Loucy (cell line): ENCODE data around the gene CRAT.

Experiments used
- H2AFZ ChIP-seq: fragments of 200-600 bp; sonication (generic); 2 replicates; pipeline ENCODE4 v1.6.0; 2016; ENCODE audit warnings: antibody characterized with exemption, mild to moderate bottlenecking, low read length, moderate library complexity
- H3F3A ChIP-seq: fragments of 200-600 bp; 2 replicates; pipeline ENCODE4 v1.6.0; 2016; ENCODE audit warnings: antibody characterized with exemption, low read depth, mild to moderate bottlenecking
- H3K27me3 ChIP-seq: fragments of 200-600 bp; sonication (generic); 2 replicates; pipeline ENCODE4 v1.6.1; 2014; ENCODE audit warnings: low read length, mild to moderate bottlenecking; ENCODE audit not compliant: insufficient read depth, poor library complexity, severe bottlenecking
- H3K36me3 ChIP-seq: fragments of 200-600 bp; sonication (generic); 2 replicates; pipeline ENCODE4 v1.6.1; 2016; ENCODE audit warnings: low read length; ENCODE audit not compliant: insufficient read depth
- H3K4me1 ChIP-seq: fragments of 200-600 bp; sonication (generic); 2 replicates; pipeline ENCODE4 v1.5.1; 2014; ENCODE audit warnings: low read length, mild to moderate bottlenecking; ENCODE audit not compliant: insufficient read depth, poor library complexity, severe bottlenecking
- H3K4me2 ChIP-seq: fragments of 200-600 bp; sonication (generic); 2 replicates; pipeline ENCODE4 v1.6.0; 2014; ENCODE audit warnings: antibody characterized with exemption, low read length, low read depth, mild to moderate bottlenecking; ENCODE audit not compliant: poor library complexity, severe bottlenecking
- H3K4me3 ChIP-seq: fragments of 200-600 bp; sonication (generic); 2 replicates; pipeline ENCODE4 v1.5.1; 2014; ENCODE audit warnings: low read length, mild to moderate bottlenecking, mixed read lengths; ENCODE audit not compliant: poor library complexity, severe bottlenecking
- H3K79me2 ChIP-seq: fragments of 200-600 bp; sonication (generic); 2 replicates; pipeline ENCODE4 v1.6.1; 2014; ENCODE audit warnings: low read length; ENCODE audit not compliant: insufficient read depth
- H3K9ac ChIP-seq: fragments of 200-600 bp; sonication (generic); 2 replicates; pipeline ENCODE4 v1.6.0; 2014; ENCODE audit warnings: mild to moderate bottlenecking, low read depth, low read length, moderate library complexity; ENCODE audit not compliant: poor library complexity, severe bottlenecking
- H3K9me2 ChIP-seq: fragments of 200-600 bp; sonication (generic); replicated peaks from 2 replicates; pipeline ENCODE4 v1.6.1; 2016; ENCODE audit warnings: low read depth, low read length, mixed read lengths
- H3K9me3 ChIP-seq: fragments of 200-600 bp; sonication (generic); 2 replicates; pipeline ENCODE4 v1.6.1; 2014; ENCODE audit warnings: mild to moderate bottlenecking, antibody characterized with exemption, low read length, low read depth; ENCODE audit not compliant: insufficient read depth
- H4K20me1 ChIP-seq: fragments of 200-600 bp; sonication (generic); 2 replicates; pipeline ENCODE4 v1.6.0; 2014; ENCODE audit warnings: antibody characterized with exemption, low read length, mild to moderate bottlenecking; ENCODE audit not compliant: insufficient read depth, poor library complexity, severe bottlenecking
- EZH2phosphoT487 ChIP-seq: fragments of 200-600 bp; IDR thresholded peaks from 2 replicates; pipeline ENCODE4 v1.6.1; 2018; ENCODE audit warnings: antibody characterized with exemption, mild to moderate bottlenecking, moderate library complexity, borderline replicate concordance
- TF ChIP-seq, protein P1 (sequence below): fragments of 200-600 bp; sonication (generic); conservative IDR thresholded peaks from 2 replicates; pipeline ENCODE4 v1.5.1; 2014; ENCODE audit warnings: mild to moderate bottlenecking, antibody characterized with exemption, low read length

The CRAT gene

DNA sequence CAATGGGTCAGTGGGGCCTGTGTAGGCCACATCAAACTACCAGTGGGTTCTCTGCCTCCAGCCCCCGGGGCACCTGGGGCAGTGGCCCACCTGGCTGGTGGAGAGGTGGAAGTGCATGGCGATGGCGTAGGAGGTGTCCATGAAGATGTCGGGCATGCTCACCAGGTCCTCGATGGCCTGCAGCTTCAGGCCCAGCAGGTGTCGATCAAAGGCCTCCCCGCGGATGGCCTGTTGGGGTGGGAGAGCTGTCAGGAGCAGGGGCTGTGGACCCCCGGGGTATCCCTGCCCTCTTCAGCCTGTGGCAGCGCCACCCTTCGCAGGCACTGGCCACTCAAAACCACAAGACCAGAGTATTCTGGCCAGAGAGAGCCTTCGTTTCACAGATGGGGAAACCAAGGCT lies 14.7 kb downstream of the CRAT start:
- Histone ChIP-seq H3K9me2 (no peaks in the 10 kb centered on the region), H3K79me2 (no peaks in the 10 kb centered on the region), H3K36me3 (no peaks in the 10 kb centered on the region), H3K4me2 (no peak overlapping the region), H3K4me3 (no peak overlapping the region), H3K4me1 (no peaks in the 10 kb centered on the region), H3K27me3 (no peaks in the 10 kb centered on the region), H2AFZ (no peak overlapping the region), H3K9me3 (no peaks in the 10 kb centered on the region), H3K9ac (no peak overlapping the region), H4K20me1 (no peaks in the 10 kb centered on the region), H3F3A (no peaks in the 10 kb centered on the region)
- TF ChIP-seq EZH2phosphoT487, result no peak
- TF ChIP-seq, protein P1, sequence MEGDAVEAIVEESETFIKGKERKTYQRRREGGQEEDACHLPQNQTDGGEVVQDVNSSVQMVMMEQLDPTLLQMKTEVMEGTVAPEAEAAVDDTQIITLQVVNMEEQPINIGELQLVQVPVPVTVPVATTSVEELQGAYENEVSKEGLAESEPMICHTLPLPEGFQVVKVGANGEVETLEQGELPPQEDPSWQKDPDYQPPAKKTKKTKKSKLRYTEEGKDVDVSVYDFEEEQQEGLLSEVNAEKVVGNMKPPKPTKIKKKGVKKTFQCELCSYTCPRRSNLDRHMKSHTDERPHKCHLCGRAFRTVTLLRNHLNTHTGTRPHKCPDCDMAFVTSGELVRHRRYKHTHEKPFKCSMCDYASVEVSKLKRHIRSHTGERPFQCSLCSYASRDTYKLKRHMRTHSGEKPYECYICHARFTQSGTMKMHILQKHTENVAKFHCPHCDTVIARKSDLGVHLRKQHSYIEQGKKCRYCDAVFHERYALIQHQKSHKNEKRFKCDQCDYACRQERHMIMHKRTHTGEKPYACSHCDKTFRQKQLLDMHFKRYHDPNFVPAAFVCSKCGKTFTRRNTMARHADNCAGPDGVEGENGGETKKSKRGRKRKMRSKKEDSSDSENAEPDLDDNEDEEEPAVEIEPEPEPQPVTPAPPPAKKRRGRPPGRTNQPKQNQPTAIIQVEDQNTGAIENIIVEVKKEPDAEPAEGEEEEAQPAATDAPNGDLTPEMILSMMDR, result no peak

GRCh38 chr9:129095170-129095667 lies 15.4 kb downstream of the CRAT start:
- Histone ChIP-seq H3K9me2 (no peaks in the 10 kb centered on the region), H3K4me2 (no peak overlapping the region), H3K4me1 (no peaks in the 10 kb centered on the region), H4K20me1 (no peaks in the 10 kb centered on the region), H3K9ac (no peak overlapping the region), H3K4me3 (no peak overlapping the region), H3K36me3 (no peaks in the 10 kb centered on the region), H3K79me2 (no peaks in the 10 kb centered on the region), H2AFZ (no peak overlapping the region), H3F3A (no peaks in the 10 kb centered on the region), H3K9me3 (no peaks in the 10 kb centered on the region), H3K27me3 (no peaks in the 10 kb centered on the region)
- TF ChIP-seq EZH2phosphoT487, result no peak
- TF ChIP-seq, protein P1, result no peak

DNA sequence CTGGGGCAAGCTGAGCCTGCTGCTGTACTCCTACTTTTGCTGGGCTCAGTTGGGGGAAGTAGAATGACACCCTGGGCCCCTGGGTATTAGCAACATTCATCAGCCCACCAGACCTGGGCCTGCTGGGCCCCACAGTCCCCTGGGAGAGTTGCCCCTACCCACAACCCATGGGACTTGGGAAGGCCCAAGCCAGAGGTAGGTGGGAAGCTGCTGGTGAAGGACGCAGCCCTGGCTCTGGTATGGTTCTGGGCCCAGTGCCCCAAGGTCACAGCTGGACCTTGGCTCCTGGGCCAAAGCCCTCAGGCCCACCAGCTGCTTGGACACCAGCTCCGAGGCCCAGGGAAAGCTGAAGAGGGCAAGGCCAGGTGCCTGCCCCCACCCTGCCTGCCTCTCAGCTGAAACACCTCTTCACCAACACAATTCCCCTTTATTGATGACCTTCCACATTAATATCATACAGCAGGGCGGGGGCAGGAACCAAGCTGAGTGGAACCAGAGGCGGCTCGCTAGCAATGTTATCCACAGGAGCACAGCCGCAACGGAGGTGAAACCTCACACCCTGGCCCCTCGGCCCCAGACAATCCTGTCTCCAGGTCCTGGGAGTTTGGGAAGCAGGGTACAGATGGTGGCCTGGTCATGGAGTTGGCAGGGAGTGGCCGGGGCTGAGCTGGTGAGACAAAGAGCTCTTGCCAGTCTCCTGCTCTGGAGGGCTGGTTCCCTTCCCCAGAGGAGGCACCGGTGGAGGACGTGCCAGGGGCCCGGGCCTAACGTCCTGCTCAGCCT lies 16.0 kb downstream of the CRAT start:
- no peaks in the 10 kb centered on the region for H3K4me1 ChIP-seq
- no peak overlapping the region for H3K4me2 ChIP-seq
- H2AFZ ChIP-seq, result no peak overlapping the region
- no peak overlapping the region for H3K4me3 ChIP-seq
- H3K27me3 ChIP-seq, result no peaks in the 10 kb centered on the region
- no peaks in the 10 kb centered on the region for H4K20me1 ChIP-seq
- no peaks in the 10 kb centered on the region for H3K9me3 ChIP-seq
- H3K36me3 ChIP-seq, result no peaks in the 10 kb centered on the region
- no peaks in the 10 kb centered on the region for H3F3A ChIP-seq
- TF ChIP-seq, protein P1, result no peak
- no peak for TF ChIP-seq EZH2phosphoT487
- H3K79me2 ChIP-seq, result no peaks in the 10 kb centered on the region
- no peak overlapping the region for H3K9ac ChIP-seq
- no peaks in the 10 kb centered on the region for H3K9me2 ChIP-seq
